Measurements from ENCODE around the gene SH3RF1. TPM values are rescaled to one million over a fixed set of nuclear protein-coding genes. Genes with fewer than 3 reads are reported as not detected.

SH3RF1 gene
- total and polyA plus RNA-seq, 10 of the 15 experiments (the other 5 are each of a cell fraction or from before 2014, with no cell fraction given): 4.5 to 22.5 (median 10.4) TPM

DNA sequence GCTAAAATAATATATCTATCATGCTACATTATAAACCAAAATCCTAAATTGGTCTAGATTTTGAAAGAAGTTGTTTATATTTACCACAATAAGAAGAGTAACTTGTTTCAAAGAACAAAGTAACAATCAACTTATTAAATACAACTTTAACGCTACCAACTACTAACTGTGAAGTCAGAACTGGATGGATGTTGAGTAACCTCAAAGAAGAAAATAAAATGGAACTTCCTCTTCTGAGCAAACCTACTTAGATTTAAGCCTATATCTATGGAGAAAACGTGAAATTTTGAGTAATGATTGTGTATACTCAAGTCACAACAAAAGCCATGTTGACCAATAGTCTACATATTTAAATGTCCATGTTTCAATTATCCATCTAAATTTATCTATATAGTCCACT, 25.7 kb downstream of the SH3RF1 start (continued):
- TF ChIP-seq SUZ12 (IDR thresholded peaks at IDR 0.05; ENCODE audit: unreplicated experiment): no peak

- no peak overlapping the region for H2AFZ ChIP-seq (ENCODE audit: control insufficient read depth, low read depth, low read length)
- 95% methylated on average over 2 of the region's 2 CpGs for WGBS (ENCODE audit: insufficient coverage, insufficient replicate concordance, low lambda C conversion rate, missing lambda C conversion rate)
- no peak overlapping the region for H3K4me2 ChIP-seq (ENCODE audit: control insufficient read depth, insufficient read depth)
- in situ Hi-C loops (cut with MboI): no loop called here
- POLR2A ChIA-PET: no interaction called here
- no peaks in the 10 kb centered on the region for H3K27me3 ChIP-seq (replicated peaks in 1 of 2; ENCODE audit: control insufficient read depth in 2 of 2, insufficient read depth in 2 of 2, low read length in 1 of 2)
- BruUV-seq (replicated peaks): no TSS peak
- H3K4me3 ChIP-seq: no peak overlapping the region
- SMC1A ChIA-PET (ENCODE audit: uncharacterized antibody, unreplicated experiment): interaction anchor here (1.4 to 1.6 kb wide), 2 partner anchors 28 to 31 kb away, joined by 3 read pairs; no protein-coding TSS in a partner anchor
- H3K9me3 ChIP-seq (replicated peaks; ENCODE audit: control insufficient read depth, insufficient read depth, low read length): peaks cover 4% of the 10 kb centered on the region; the same call in 2 of the 3 replicates
- H4K20me1 ChIP-seq (ENCODE audit: control insufficient read depth, insufficient read depth): no peaks in the 10 kb centered on the region
- CTCF ChIA-PET: no interaction called here
- H3K9ac ChIP-seq (ENCODE audit: control insufficient read depth, insufficient read depth, low read length): no peak overlapping the region
- peaks cover 0 to 4% of the 10 kb centered on the region in 2 experiments; a peak in 2 of 4 replicates for H3K36me3 ChIP-seq (ENCODE audit: control insufficient read depth in 2 of 2, insufficient read depth in 2 of 2, low read length in 1 of 2)
- ATAC-seq (no peak), DNase-seq (ENCODE audit: low read depth, low spot score) (no peak), FAIRE-seq (no peak)
- intact Hi-C loops (cut with micrococcal nuclease; ENCODE audit: unreplicated experiment): no loop called here
- H3K79me2 ChIP-seq (ENCODE audit: control insufficient read depth, insufficient read depth, low read length): peaks cover 44% of the 10 kb centered on the region
- TF ChIP-seq EED (IDR thresholded peaks at IDR 0.05; ENCODE audit: low read depth): no peak
- TF ChIP-seq GABPA (IDR thresholded peaks at IDR 0.05; ENCODE audit: low read depth): no peak
- TF ChIP-seq ZNF384 (IDR thresholded peaks at IDR 0.05; ENCODE audit: borderline replicate concordance, low read depth, low read length): no peak
- TF ChIP-seq SPI1 (IDR thresholded peaks at IDR 0.05; ENCODE audit: borderline replicate concordance, insufficient read depth, low read depth, low read length): no peak
- no peak for TF ChIP-seq NFYA (IDR thresholded peaks at IDR 0.05; ENCODE audit: borderline replicate concordance, low read depth, low read length)
- RAD21 ChIA-PET (ENCODE audit: unreplicated experiment): no interaction called here
- no peaks in the 10 kb centered on the region; the same call in 1 of the 2 replicates for H3K4me1 ChIP-seq (ENCODE audit: control insufficient read depth, insufficient read depth, low read length)
- H3K27ac ChIP-seq (ENCODE audit: control insufficient read depth, insufficient read depth): no peak overlapping the region
Observed at GRCh38 chr4:169243825-169244609, 26.7 kb downstream of the SH3RF1 start.

Data from GM12878 (cell line).